DND-41 (cell line): ENCODE measurements around the gene EYS.

Experiments used
- CTCF ChIP-seq: IDR thresholded peaks from 2 replicates; pipeline ENCODE4 v1.5.1; 2012; ENCODE audit warnings: borderline replicate concordance, low read length, moderate library complexity, mild to moderate bottlenecking; ENCODE audit not compliant: poor library complexity, severe bottlenecking; ENCODE audit errors: extremely low read depth
- EZH2 ChIP-seq: IDR thresholded peaks from 3 replicates; pipeline ENCODE4 v1.6.1; 2012; ENCODE audit warnings: borderline replicate concordance, low read depth, mild to moderate bottlenecking, moderate library complexity, low read length, inconsistent platforms; ENCODE audit not compliant: severe bottlenecking

GRCh38 chr6:63923139-63923739, 1783.8 kb downstream of the EYS start:
- TF ChIP-seq CTCF (peak; percentile 76), EZH2 (no peak)
